ENCODE measurements around the gene SHANK1.

Gene SHANK1

GRCh38 chr19:50716178-50717025 lies 3.2 kb downstream of the SHANK1 start:
- no peak overlapping the region for H3K4me3 ChIP-seq (ENCODE audit: low read length)
- H2AFZ ChIP-seq (ENCODE audit: low read depth, low read length) = no peak overlapping the region
- peaks cover 9% of the 10 kb centered on the region for H3K4me1 ChIP-seq (ENCODE audit: insufficient read depth, low read length)
- no peaks in the 10 kb centered on the region for H3K9me3 ChIP-seq (ENCODE audit: low read length)
- no peaks in the 10 kb centered on the region for H3K36me3 ChIP-seq (ENCODE audit: insufficient read depth, low read length)
- peaks cover under 1% of the 10 kb centered on the region for H3K27me3 ChIP-seq (ENCODE audit: insufficient read depth, low read length)

DNA sequence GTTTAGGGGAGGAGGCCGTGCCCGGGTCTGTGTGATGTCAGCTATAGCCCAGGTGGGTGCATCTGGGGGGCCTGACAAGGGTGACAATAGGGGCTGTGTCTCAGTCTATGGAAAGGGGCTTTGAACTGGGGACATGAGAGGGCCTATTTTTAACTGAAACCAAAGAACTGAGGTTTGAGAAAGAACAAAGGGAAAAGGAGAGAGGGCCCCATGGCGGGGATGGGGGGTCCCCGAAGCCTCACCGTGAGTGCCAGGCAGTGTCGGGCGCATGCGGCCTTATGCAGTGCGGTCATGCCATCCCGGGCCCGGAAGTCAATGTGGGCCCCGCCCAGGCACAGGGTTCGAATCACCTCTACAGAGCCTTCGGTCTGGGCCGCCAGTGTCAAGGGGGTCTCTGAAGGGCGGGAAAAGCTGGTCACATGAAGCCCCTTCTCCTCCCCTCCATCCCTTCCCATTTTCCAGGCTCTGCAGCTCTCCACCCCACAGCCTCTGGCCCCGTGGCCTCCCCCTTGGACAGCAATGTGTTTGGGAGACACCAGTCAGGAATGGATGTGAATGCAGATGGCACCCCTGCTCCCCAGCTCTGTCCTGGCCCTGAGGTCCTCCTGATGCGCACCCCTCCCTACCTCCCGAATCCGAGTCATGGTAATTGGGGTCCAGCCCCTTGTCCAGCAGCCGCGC lies 5.9 kb downstream of the SHANK1 start:
- no peaks in the 10 kb centered on the region for H3K27me3 ChIP-seq (ENCODE audit: insufficient read depth, low read length)
- no peak overlapping the region for H3K4me3 ChIP-seq (ENCODE audit: low read length)

DNA sequence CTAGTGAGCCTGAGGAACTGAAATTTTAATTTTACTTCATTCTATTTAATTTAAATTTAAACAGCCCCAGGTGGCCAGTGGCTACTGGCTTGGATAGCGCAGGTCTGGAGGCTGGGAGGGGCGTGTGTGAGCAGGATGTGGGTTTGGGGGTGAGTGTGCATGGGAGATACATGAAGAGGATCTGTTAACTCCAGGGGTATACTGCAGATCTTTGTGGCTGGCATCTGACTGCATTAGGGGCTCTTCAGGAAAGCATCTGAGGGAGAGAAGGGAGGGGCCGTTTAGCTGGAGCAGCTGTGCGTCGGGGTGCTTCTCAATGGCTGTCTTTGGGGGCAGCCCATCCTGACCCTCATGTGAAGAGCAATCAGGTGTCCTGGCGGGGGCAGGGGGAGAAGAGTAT lies 6.8 kb downstream of the SHANK1 start:
- H3K9me3 ChIP-seq (ENCODE audit: low read length) = no peaks in the 10 kb centered on the region
- no peaks in the 10 kb centered on the region for H3K36me3 ChIP-seq (ENCODE audit: insufficient read depth, low read length)
- no peak overlapping the region for H2AFZ ChIP-seq (ENCODE audit: low read depth, low read length)
- no peak overlapping the region for H3K4me3 ChIP-seq (ENCODE audit: low read length)
- H3K27me3 ChIP-seq (ENCODE audit: insufficient read depth, low read length) = no peaks in the 10 kb centered on the region
- H3K4me1 ChIP-seq (ENCODE audit: insufficient read depth, low read length) = peaks cover 5% of the 10 kb centered on the region

More for the DNA sequence above, 5.9 kb downstream of the SHANK1 start:
- no peak overlapping the region for H2AFZ ChIP-seq (ENCODE audit: low read depth, low read length)
- H3K36me3 ChIP-seq (ENCODE audit: insufficient read depth, low read length) = no peaks in the 10 kb centered on the region
- peaks cover 9% of the 10 kb centered on the region for H3K4me1 ChIP-seq (ENCODE audit: insufficient read depth, low read length)
- H3K9me3 ChIP-seq (ENCODE audit: low read length) = no peaks in the 10 kb centered on the region

DNA sequence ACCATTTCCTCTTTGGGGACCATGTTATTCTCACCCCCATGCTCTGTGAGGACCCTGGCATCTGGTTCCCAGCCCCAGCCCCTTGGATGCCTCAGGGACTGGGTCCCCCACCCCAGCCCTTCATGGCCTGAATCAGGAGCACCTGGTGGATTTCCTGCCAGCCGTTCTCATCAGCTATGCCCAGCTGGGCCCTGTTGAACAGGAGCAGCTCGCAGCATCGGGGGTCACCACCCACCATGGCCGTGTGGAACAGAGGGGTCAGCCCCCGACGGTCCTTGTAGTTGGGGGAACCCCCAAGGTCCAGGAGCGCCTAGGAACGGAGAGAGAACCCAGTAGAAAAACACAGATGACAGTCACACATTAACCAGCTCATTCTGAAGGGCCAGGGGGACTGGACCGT lies 7.8 kb downstream of the SHANK1 start:
- no peaks in the 10 kb centered on the region for H3K9me3 ChIP-seq (ENCODE audit: low read length)
- no peak overlapping the region for H2AFZ ChIP-seq (ENCODE audit: low read depth, low read length)
- H3K27me3 ChIP-seq (ENCODE audit: insufficient read depth, low read length) = no peaks in the 10 kb centered on the region
- H3K36me3 ChIP-seq (ENCODE audit: insufficient read depth, low read length) = no peaks in the 10 kb centered on the region
- H3K4me3 ChIP-seq (ENCODE audit: low read length) = no peak overlapping the region
- H3K4me1 ChIP-seq (ENCODE audit: insufficient read depth, low read length) = no peaks in the 10 kb centered on the region

- Histone ChIP-seq H3K36me3 (ENCODE audit: insufficient read depth, low read length) (no peaks in the 10 kb centered on the region), H3K4me3 (ENCODE audit: low read length) (no peak overlapping the region), H3K27me3 (ENCODE audit: insufficient read depth, low read length) (no peaks in the 10 kb centered on the region), H3K9me3 (ENCODE audit: low read length) (no peaks in the 10 kb centered on the region), H3K4me1 (ENCODE audit: insufficient read depth, low read length) (no peaks in the 10 kb centered on the region), H2AFZ (ENCODE audit: low read depth, low read length) (no peak overlapping the region)
These were observed 8.4 kb downstream of the SHANK1 start for GRCh38 chr19:50711196-50711595.

GRCh38 chr19:50710612-50711011 lies 9.0 kb downstream of the SHANK1 start:
- Histone ChIP-seq H3K4me3 (ENCODE audit: low read length) (no peak overlapping the region), H3K27me3 (ENCODE audit: insufficient read depth, low read length) (no peaks in the 10 kb centered on the region), H3K4me1 (ENCODE audit: insufficient read depth, low read length) (no peaks in the 10 kb centered on the region), H2AFZ (ENCODE audit: low read depth, low read length) (no peak overlapping the region), H3K36me3 (ENCODE audit: insufficient read depth, low read length) (no peaks in the 10 kb centered on the region), H3K9me3 (ENCODE audit: low read length) (no peaks in the 10 kb centered on the region)

- H3K27me3 ChIP-seq (ENCODE audit: insufficient read depth, low read length) = no peaks in the 10 kb centered on the region
- H3K4me1 ChIP-seq (ENCODE audit: insufficient read depth, low read length) = no peaks in the 10 kb centered on the region
- no peaks in the 10 kb centered on the region for H3K36me3 ChIP-seq (ENCODE audit: insufficient read depth, low read length)
- no peak overlapping the region for H2AFZ ChIP-seq (ENCODE audit: low read depth, low read length)
- no peak overlapping the region for H3K4me3 ChIP-seq (ENCODE audit: low read length)
- H3K9me3 ChIP-seq (ENCODE audit: low read length) = no peaks in the 10 kb centered on the region
These were observed 9.5 kb downstream of the SHANK1 start for GRCh38 chr19:50710094-50710493.

GRCh38 chr19:50708179-50708879 lies 11.3 kb downstream of the SHANK1 start:
- no peaks in the 10 kb centered on the region for H3K36me3 ChIP-seq (ENCODE audit: insufficient read depth, low read length)
- H3K27me3 ChIP-seq (ENCODE audit: insufficient read depth, low read length) = no peaks in the 10 kb centered on the region
- H3K4me3 ChIP-seq (ENCODE audit: low read length) = no peak overlapping the region
- H3K4me1 ChIP-seq (ENCODE audit: insufficient read depth, low read length) = no peaks in the 10 kb centered on the region
- H3K9me3 ChIP-seq (ENCODE audit: low read length) = no peaks in the 10 kb centered on the region
- no peak overlapping the region for H2AFZ ChIP-seq (ENCODE audit: low read depth, low read length)

DNA sequence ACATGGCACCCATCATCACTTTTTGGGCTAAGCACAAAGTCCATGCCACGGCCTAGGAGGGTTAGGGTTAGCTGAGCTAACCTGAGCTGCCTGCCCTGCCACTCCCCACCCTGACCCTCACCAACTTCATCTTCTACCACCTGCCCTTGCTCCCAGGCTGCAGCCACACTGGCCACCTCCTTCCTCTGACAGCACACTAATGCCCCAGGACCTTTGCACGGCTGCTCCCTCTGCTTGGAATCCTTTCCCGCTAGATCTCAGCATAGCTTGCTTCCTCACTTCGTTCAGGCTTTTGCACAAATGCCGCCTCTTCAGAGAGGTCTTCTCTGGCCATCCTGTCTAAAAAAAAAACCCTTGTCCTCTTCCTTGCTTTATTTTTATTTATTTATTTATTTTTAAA lies 13.2 kb downstream of the SHANK1 start:
- H3K36me3 ChIP-seq (ENCODE audit: insufficient read depth, low read length) = no peaks in the 10 kb centered on the region
- H3K9me3 ChIP-seq (ENCODE audit: low read length) = no peaks in the 10 kb centered on the region
- no peak overlapping the region for H3K4me3 ChIP-seq (ENCODE audit: low read length)
- H3K27me3 ChIP-seq (ENCODE audit: insufficient read depth, low read length) = no peaks in the 10 kb centered on the region
- no peaks in the 10 kb centered on the region for H3K4me1 ChIP-seq (ENCODE audit: insufficient read depth, low read length)
- no peak overlapping the region for H2AFZ ChIP-seq (ENCODE audit: low read depth, low read length)

DNA sequence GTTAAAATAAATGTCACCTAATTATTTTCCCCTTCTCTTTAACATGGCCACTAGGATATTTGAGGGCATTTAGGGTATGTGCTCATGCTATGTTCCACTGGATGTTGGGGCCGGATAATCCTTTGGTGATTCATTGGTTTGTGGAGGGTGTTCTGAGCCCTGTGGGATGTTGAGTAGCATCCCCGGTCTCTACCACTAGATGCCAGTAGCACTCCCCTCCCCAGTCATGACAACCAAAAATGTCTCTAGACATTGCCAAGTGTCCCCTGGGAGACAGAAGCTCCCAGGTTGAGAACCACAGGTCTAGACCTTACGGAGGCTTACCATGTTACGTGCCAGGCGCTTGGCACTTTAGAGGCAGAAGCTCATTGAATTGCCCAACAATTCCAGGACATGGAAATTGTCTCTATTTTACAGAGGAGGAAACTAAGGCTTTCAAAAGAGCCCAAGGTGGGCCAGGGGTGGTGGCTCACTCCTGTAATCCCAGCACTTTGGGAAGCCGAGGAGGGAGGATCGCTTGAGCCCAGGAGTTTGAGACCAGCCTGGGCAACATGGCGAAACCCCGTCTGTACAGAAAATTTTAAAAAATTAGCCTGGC lies 14.1 kb downstream of the SHANK1 start:
- no peaks in the 10 kb centered on the region for H3K27me3 ChIP-seq (ENCODE audit: insufficient read depth, low read length)

GRCh38 chr19:50703915-50704796 lies 15.4 kb downstream of the SHANK1 start:
- Histone ChIP-seq H3K4me3 (ENCODE audit: low read length) (no peak overlapping the region), H3K27me3 (ENCODE audit: insufficient read depth, low read length) (no peaks in the 10 kb centered on the region), H2AFZ (ENCODE audit: low read depth, low read length) (no peak overlapping the region), H3K4me1 (ENCODE audit: insufficient read depth, low read length) (no peaks in the 10 kb centered on the region), H3K9me3 (ENCODE audit: low read length) (no peaks in the 10 kb centered on the region), H3K36me3 (ENCODE audit: insufficient read depth, low read length) (no peaks in the 10 kb centered on the region)

More for the DNA sequence above, 14.1 kb downstream of the SHANK1 start:
- Histone ChIP-seq H3K4me3 (ENCODE audit: low read length) (no peak overlapping the region), H3K36me3 (ENCODE audit: insufficient read depth, low read length) (no peaks in the 10 kb centered on the region), H3K4me1 (ENCODE audit: insufficient read depth, low read length) (no peaks in the 10 kb centered on the region), H2AFZ (ENCODE audit: low read depth, low read length) (no peak overlapping the region), H3K9me3 (ENCODE audit: low read length) (no peaks in the 10 kb centered on the region)
